GM18519 (cell line): ENCODE results near the gene FCRLB.
"Not testable (repeated sequence)": the region's sequence is repeated elsewhere in the genome, so short reads cannot be mapped to it uniquely, and the experiment has no call there.

ENCODE experiments used
- ATAC-seq: cut with Tn5 transposase; IDR thresholded peaks from one replicate; pipeline ENCODE4 v1.9.1; 2021; ENCODE audit warnings: mild to moderate bottlenecking, moderate library complexity; ENCODE audit not compliant: unreplicated experiment, low FRiP score

FCRLB gene

GRCh38 chr1:161718559-161719324 is 2.6 kb upstream of the FCRLB start:
- no peak for ATAC-seq

GRCh38 chr1:161719325-161719611 is 2.1 kb upstream of the FCRLB start:
- no peak for ATAC-seq

GRCh38 chr1:161720422-161720821 is 922 bp upstream of the FCRLB start:
- ATAC-seq = no peak

- no peak for ATAC-seq
These were observed 497 bp downstream of the FCRLB start for GRCh38 chr1:161721738-161722343.

GRCh38 chr1:161722406-161722805 is 1.1 kb downstream of the FCRLB start:
- ATAC-seq = no peak

- no peak for ATAC-seq
These were observed 2.3 kb downstream of the FCRLB start for GRCh38 chr1:161723459-161724141.

- not testable (repeated sequence) for ATAC-seq
These were observed 4.0 kb downstream of the FCRLB start for GRCh38 chr1:161725258-161725907.

GRCh38 chr1:161725908-161726472 is 4.6 kb downstream of the FCRLB start:
- ATAC-seq = no peak

GRCh38 chr1:161726473-161727255 is 5.3 kb downstream of the FCRLB start:
- ATAC-seq = no peak

- no peak for ATAC-seq
These were observed 6.0 kb downstream of the FCRLB start for GRCh38 chr1:161727256-161727924.

GRCh38 chr1:161728376-161729226 is 7.3 kb downstream of the FCRLB start:
- ATAC-seq = no peak

- no peak for ATAC-seq
These were observed 8.8 kb downstream of the FCRLB start for GRCh38 chr1:161730050-161730564.

- ATAC-seq = no peak
These were observed 9.9 kb downstream of the FCRLB start for GRCh38 chr1:161731241-161731640.

- ATAC-seq = no peak
These were observed 10.8 kb downstream of the FCRLB start for GRCh38 chr1:161731981-161732718.

GRCh38 chr1:161733526-161733925 is 12.2 kb downstream of the FCRLB start:
- ATAC-seq = no peak

- no peak for ATAC-seq
These were observed 14.5 kb downstream of the FCRLB start for GRCh38 chr1:161735837-161736236.

GRCh38 chr1:161736335-161736969 is 15.1 kb downstream of the FCRLB start:
- ATAC-seq = no peak
